HEK293T (cell line): ENCODE data around the gene FAM193A.

Source experiments
- FOXK2 ChIP-seq: fragments of 450-650 bp; IDR thresholded peaks from 2 replicates; pipeline ENCODE4 v1.6.1; 2016; ENCODE audit warnings: mild to moderate bottlenecking
- HDGF ChIP-seq: fragments of 450-650 bp; IDR thresholded peaks from 2 replicates; pipeline ENCODE4 v1.6.1; 2017; ENCODE audit warnings: antibody characterized with exemption, borderline replicate concordance

GRCh38 chr4:2667428-2667827 is 131.0 kb downstream of the FAM193A start:
- TF ChIP-seq FOXK2 (no peak), HDGF (no peak)
